Measurements from ENCODE around the gene PPP1R9A.

GRCh38 chr7:95327356-95327755 lies 420.0 kb downstream of the PPP1R9A start:
- TF ChIP-seq POLR2A (IDR thresholded peaks at IDR 0.05; ENCODE audit: low read length) (no peak), GATA1 (IDR thresholded peaks at IDR 0.05; ENCODE audit: low read depth, low read length) (no peak)

All from erythroblast (primary cell).